HEK293 (cell line): ENCODE measurements around the gene SURF1.
"Not testable (repeated sequence)": the region's sequence is repeated elsewhere in the genome, so short reads cannot be mapped to it uniquely, and the experiment has no call there.

Source experiments
- CTCF ChIA-PET: fragments of 350-600 bp; formaldehyde crosslinking; extraction: SDS; loops from one replicate; lab custom pipeline; 2021; ENCODE audit warnings: antibody characterized with exemption; lab: Yijun Ruan, JAX
- POLR2A ChIA-PET: fragments of 300-600 bp; formaldehyde crosslinking; extraction: SDS; loops from one replicate; lab custom pipeline; 2020; ENCODE audit warnings: antibody characterized with exemption, inconsistent platforms; lab: Yijun Ruan, JAX
- H3K27ac ChIP-seq: fragments of 200-500 bp; sonication (Bioruptor generic); 2 replicates; pipeline ENCODE4 v1.5.1; 2014; ENCODE audit warnings: low read depth, low read length, control low read depth, inconsistent platforms; ENCODE audit errors: extremely low read depth
- H3K36me3 ChIP-seq, 2 experiments: fragments of 200-500 bp in 1 of 2; sonication (Bioruptor generic) in 1 of 2; 1 replicate in 1 of 2; 2 replicates in 1 of 2; pipeline ENCODE4 v1.5.1; 2014 to 2017; ENCODE audit warnings: inconsistent platforms in 2 of 2, low read length in 2 of 2; ENCODE audit not compliant: control insufficient read depth in 2 of 2, insufficient read depth in 1 of 2
- H3K4me1 ChIP-seq: fragments of 200-500 bp; sonication (Bioruptor generic); 2 replicates; pipeline ENCODE4 v1.5.1; 2014; ENCODE audit warnings: mild to moderate bottlenecking, low read length, inconsistent platforms; ENCODE audit not compliant: control insufficient read depth, insufficient read depth
- H3K4me3 ChIP-seq: 2 replicates; pipeline ENCODE4 v1.5.1; 2011; ENCODE audit warnings: low read depth, mild to moderate bottlenecking, control low read depth, low read length, moderate library complexity
- H3K9me3 ChIP-seq: fragments of 200-500 bp; sonication (Bioruptor generic); 2 replicates; pipeline ENCODE4 v1.5.1; 2014; ENCODE audit warnings: low read depth, low read length, inconsistent platforms; ENCODE audit not compliant: control insufficient read depth, insufficient read depth
- CTCF ChIP-seq: fragments of 450-650 bp; formaldehyde crosslinking; IDR thresholded peaks from 2 replicates; pipeline ENCODE4 v1.5.1; 2016; ENCODE audit warnings: missing biosample characterization, missing genetic modification characterization
- HIC1 ChIP-seq: fragments of 450-650 bp; formaldehyde crosslinking; IDR thresholded peaks from 2 replicates; pipeline ENCODE4 v1.5.1; 2016; ENCODE audit warnings: missing biosample characterization, missing genetic modification characterization
- HOXD13 ChIP-seq: sonication (generic); formaldehyde crosslinking; IDR thresholded peaks from 2 replicates; pipeline ENCODE4 v1.8.0; 2022; ENCODE audit warnings: missing genetic modification reagents, borderline replicate concordance
- KLF1 ChIP-seq: fragments of 450-650 bp; formaldehyde crosslinking; IDR thresholded peaks from 2 replicates; pipeline ENCODE4 v1.5.1; 2016; ENCODE audit warnings: missing biosample characterization, missing genetic modification characterization
- KLF16 ChIP-seq: fragments of 450-650 bp; formaldehyde crosslinking; IDR thresholded peaks from 2 replicates; pipeline ENCODE4 v1.5.1; 2017; ENCODE audit warnings: missing biosample characterization, missing genetic modification characterization
- OSR2 ChIP-seq: fragments of 450-650 bp; formaldehyde crosslinking; IDR thresholded peaks from 2 replicates; pipeline ENCODE4 v1.5.1; 2016; ENCODE audit warnings: missing biosample characterization, missing genetic modification characterization
- ZBTB11 ChIP-seq: fragments of 450-650 bp; formaldehyde crosslinking; conservative IDR thresholded peaks from 2 replicates; pipeline ENCODE4 v1.5.1; 2016; ENCODE audit warnings: low read depth, missing biosample characterization, missing genetic modification characterization
- ZBTB17 ChIP-seq: fragments of 450-650 bp; formaldehyde crosslinking; IDR thresholded peaks from 2 replicates; pipeline ENCODE4 v1.5.1; 2016; ENCODE audit warnings: missing biosample characterization, missing genetic modification characterization
- ZBTB21 ChIP-seq: fragments of 450-650 bp; formaldehyde crosslinking; IDR thresholded peaks from 2 replicates; pipeline ENCODE4 v1.5.1; 2017; ENCODE audit warnings: missing biosample characterization, missing genetic modification characterization
- ZBTB8A ChIP-seq: fragments of 450-650 bp; formaldehyde crosslinking; IDR thresholded peaks from 2 replicates; pipeline ENCODE4 v1.5.1; 2016; ENCODE audit warnings: missing biosample characterization, missing genetic modification characterization
- ZNF2 ChIP-seq: fragments of 450-650 bp; formaldehyde crosslinking; IDR thresholded peaks from 2 replicates; pipeline ENCODE4 v1.5.1; 2016; ENCODE audit warnings: missing biosample characterization, missing genetic modification characterization
- ZNF221 ChIP-seq: fragments of 450-650 bp; formaldehyde crosslinking; IDR thresholded peaks from 2 replicates; pipeline ENCODE4 v1.5.1; 2017; ENCODE audit warnings: missing biosample characterization, missing genetic modification characterization, borderline replicate concordance
- ZNF239 ChIP-seq: fragments of 450-650 bp; formaldehyde crosslinking; IDR thresholded peaks from 2 replicates; pipeline ENCODE4 v1.5.1; 2016; ENCODE audit warnings: missing biosample characterization, missing genetic modification characterization
- ZNF529 ChIP-seq: fragments of 450-650 bp; formaldehyde crosslinking; IDR thresholded peaks from 2 replicates; pipeline ENCODE4 v1.5.1; 2017; ENCODE audit warnings: missing genetic modification characterization, missing biosample characterization; ENCODE audit not compliant: insufficient replicate concordance
- ZNF654 ChIP-seq: fragments of 450-650 bp; formaldehyde crosslinking; IDR thresholded peaks from 2 replicates; pipeline ENCODE4 v1.5.1; 2016; ENCODE audit warnings: low read depth, missing biosample characterization, missing genetic modification characterization
- ZNF776 ChIP-seq: fragments of 450-650 bp; formaldehyde crosslinking; IDR thresholded peaks from 2 replicates; pipeline ENCODE4 v1.5.0; 2017; ENCODE audit warnings: missing biosample characterization, missing genetic modification characterization, borderline replicate concordance
- ZSCAN30 ChIP-seq: fragments of 450-650 bp; IDR thresholded peaks from 2 replicates; pipeline ENCODE4 v1.5.1; 2018; ENCODE audit warnings: missing biosample characterization, mild to moderate bottlenecking, missing genetic modification characterization, moderate library complexity

SURF1 gene

GRCh38 chr9:133331221-133331620 is 25.1 kb downstream of the SURF1 start:
- H3K4me3 ChIP-seq = no peak overlapping the region
- peaks cover 4% of the 10 kb centered on the region; the same call in 1 of the 2 replicates for H3K4me1 ChIP-seq
- TF ChIP-seq ZNF239 (tag by site-specific recombination) (no peak), HOXD13 (CRISPR knock-in tag) (no peak), KLF16 (tag by site-specific recombination) (no peak), OSR2 (tag by site-specific recombination) (no peak), ZBTB11 (tag by site-specific recombination) (no peak), ZNF221 (no peak), ZBTB21 (tag by site-specific recombination) (no peak), ZNF529 (tag by site-specific recombination) (no peak), ZBTB17 (tag by site-specific recombination) (no peak), HIC1 (no peak), ZNF776 (tag by site-specific recombination) (no peak)
- TF ChIP-seq, all 188 proteins: peak for 0
- ChIA-PET POLR2A (interaction anchor here (0.7 to 3.1 kb wide), 5 partner anchors 17 to 145 kb away, joined by 3 to 19 read pairs (median 4); partner anchors contain the start of genes CACFD1, MED22 and RPL7A), CTCF (interaction anchor here (0.7 to 8.9 kb wide), 8 partner anchors 8 to 291 kb away, joined by 3 to 159 read pairs (median 12); no protein-coding TSS in a partner anchor)
- Histone ChIP-seq H3K9me3 (no peaks in the 10 kb centered on the region), H3K36me3 (peaks cover 4 to 53% of the 10 kb centered on the region in 2 experiments; a peak in 2 of 3 replicates), H3K27ac (no peak overlapping the region)

- not testable (repeated sequence) for H3K4me1 ChIP-seq, H3K27ac ChIP-seq
- 0 out of 2 replicates have a peak, but pooled peaks have one; percentile 20 for TF ChIP-seq ZBTB8A (tag by site-specific recombination)
- TF ChIP-seq ZSCAN30 (tag by site-specific recombination) = 0 out of 2 replicates have a peak, but pooled peaks have one; percentile 10
- peak; percentile 61 for TF ChIP-seq ZNF654 (tag by site-specific recombination)
- peak; percentile 34; the same call in 1 of the 2 replicates for TF ChIP-seq CTCF (tag by site-specific recombination)
- TF ChIP-seq KLF1 (tag by site-specific recombination) = peak; percentile 12; the same call in 1 of the 2 replicates
- peak; percentile 41; the same call in 1 of the 2 replicates for TF ChIP-seq ZNF2 (tag by site-specific recombination)
- TF ChIP-seq, all 188 proteins: peak for 6; not testable (repeated sequence) for 182
- POLR2A ChIA-PET = interaction anchor here (1.1 to 3.1 kb wide), 7 partner anchors 11 to 143 kb away, joined by 3 to 20 read pairs (median 4); partner anchors contain the start of genes MED22 and RPL7A
- H3K9me3 ChIP-seq, H3K4me3 ChIP-seq: not testable (repeated sequence)
- CTCF ChIA-PET = interaction anchor here (0.5 to 8.9 kb wide), 17 partner anchors 9 to 182 kb away, joined by 3 to 159 read pairs (median 5); no protein-coding TSS in a partner anchor
- peaks cover 4 to 49% of the 10 kb centered on the region in 2 experiments; a peak in 2 of 3 replicates for H3K36me3 ChIP-seq
Measured at GRCh38 chr9:133329306-133330156, 26.8 kb downstream of the SURF1 start.
